Liver (tissue), 9 donors: Measurements from ENCODE around the gene ACVR2A. TPM values are rescaled to one million over a fixed set of nuclear protein-coding genes. Genes with fewer than 3 reads are reported as not detected.
A peak's percentile ranks its signal among the peaks of the same experiment; 100 is the strongest.

Source experiments
- DNase-seq: peaks from one replicate; pipeline ENCODE4 v3.0.0-alpha.2; 2017; ENCODE audit warnings: low spot score
- H3K27ac ChIP-seq, 2 donors: one replicate each; pipeline ENCODE4 v1.7.0; 2013; ENCODE audit warnings: inconsistent platforms in 2 of 2, low read length in 2 of 2, control low read depth in 1 of 2, low read depth in 1 of 2, mild to moderate bottlenecking in 1 of 2
- H3K27me3 ChIP-seq, 4 donors: one replicate each; pipeline versions ENCODE4 v1.6.1 to v1.7.0; 2013; ENCODE audit warnings: low read length in 3 of 4, inconsistent platforms in 1 of 4, mild to moderate bottlenecking in 1 of 4, moderate library complexity in 1 of 4; ENCODE audit not compliant: control insufficient read depth in 4 of 4, insufficient read depth in 4 of 4
- H3K36me3 ChIP-seq, 4 donors: one replicate each; pipeline versions ENCODE4 v1.6.1 to v1.7.0; 2013; ENCODE audit warnings: low read length in 3 of 4, mild to moderate bottlenecking in 3 of 4, low read depth in 1 of 4, moderate library complexity in 1 of 4; ENCODE audit not compliant: control insufficient read depth in 4 of 4, insufficient read depth in 3 of 4
- H3K4me1 ChIP-seq, 4 donors: one replicate each; pipeline versions ENCODE4 v1.6.1 to v1.7.0; 2013; ENCODE audit warnings: low read length in 3 of 4, mild to moderate bottlenecking in 3 of 4, moderate library complexity in 1 of 4; ENCODE audit not compliant: control insufficient read depth in 4 of 4, insufficient read depth in 4 of 4
- H3K4me3 ChIP-seq, 3 donors: one replicate each; pipeline versions ENCODE4 v1.6.1 to v1.7.0; 2013; ENCODE audit warnings: low read length in 3 of 3, control low read depth in 1 of 3, low read depth in 1 of 3, mild to moderate bottlenecking in 1 of 3
- H3K9ac ChIP-seq, 2 donors: one replicate each; pipeline ENCODE4 v1.7.0; 2013; ENCODE audit warnings: low read length in 2 of 2, mild to moderate bottlenecking in 2 of 2, moderate library complexity in 2 of 2, control low read depth in 1 of 2, low read depth in 1 of 2
- H3K9me3 ChIP-seq, 4 donors: one replicate each; pipeline versions ENCODE4 v1.6.1 to v1.7.0; 2013; ENCODE audit warnings: low read length in 3 of 4; ENCODE audit not compliant: control insufficient read depth in 4 of 4
- ATF3 ChIP-seq: IDR thresholded peaks from 2 replicates; pipeline ENCODE4 v1.6.1; 2016; ENCODE audit warnings: antibody characterized with exemption
- CTCF ChIP-seq: fragments of 150-350 bp; IDR thresholded peaks from 2 replicates; pipeline ENCODE4 v1.5.1; 2017; ENCODE audit warnings: improper control_type of control experiment, low read depth, low read length; ENCODE audit not compliant: missing input control
- EGR1 ChIP-seq, 2 donors: IDR thresholded peaks; 2 replicates each; pipeline ENCODE4 v1.6.1; 2016 to 2018; ENCODE audit warnings: antibody characterized with exemption in 2 of 2, low read depth in 2 of 2
- FOXA1 ChIP-seq: IDR thresholded peaks from 2 replicates; pipeline ENCODE4 v1.6.1; 2016; ENCODE audit warnings: antibody characterized with exemption
- FOXA2 ChIP-seq: IDR thresholded peaks from 2 replicates; pipeline ENCODE4 v1.6.1; 2016; ENCODE audit warnings: antibody characterized with exemption
- GABPA ChIP-seq, 2 donors: IDR thresholded peaks in 1 of 2; conservative IDR thresholded peaks in 1 of 2; 2 replicates each; pipeline ENCODE4 v1.6.1; 2016; ENCODE audit warnings: antibody characterized with exemption in 2 of 2, mild to moderate bottlenecking in 1 of 2, moderate library complexity in 1 of 2
- HNF4A ChIP-seq, 2 donors: conservative IDR thresholded peaks; 2 replicates each; pipeline ENCODE4 v1.6.1; 2016; ENCODE audit warnings: antibody characterized with exemption in 2 of 2, mild to moderate bottlenecking in 2 of 2
- HNF4G ChIP-seq: IDR thresholded peaks from 2 replicates; pipeline ENCODE4 v1.6.1; 2016; ENCODE audit warnings: antibody characterized with exemption
- JUND ChIP-seq, 2 donors: IDR thresholded peaks; 2 replicates each; pipeline ENCODE4 v1.6.1; 2016; ENCODE audit warnings: antibody characterized with exemption in 2 of 2
- MAX ChIP-seq: IDR thresholded peaks from 2 replicates; pipeline ENCODE4 v1.6.1; 2016; ENCODE audit warnings: antibody characterized with exemption
- NR2F2 ChIP-seq: IDR thresholded peaks from 2 replicates; pipeline ENCODE4 v1.6.1; 2016; ENCODE audit warnings: antibody characterized with exemption
- RAD21 ChIP-seq, 2 donors: IDR thresholded peaks; 2 replicates each; pipeline ENCODE4 v1.6.1; 2016; ENCODE audit warnings: antibody characterized with exemption in 2 of 2, mild to moderate bottlenecking in 2 of 2
- RXRA ChIP-seq, 2 donors: IDR thresholded peaks; 2 replicates each; pipeline ENCODE4 v1.6.1; 2017 to 2018; ENCODE audit warnings: antibody characterized with exemption in 2 of 2, mild to moderate bottlenecking in 1 of 2
- SP1 ChIP-seq: IDR thresholded peaks from 2 replicates; pipeline ENCODE4 v1.6.1; 2018; ENCODE audit warnings: antibody characterized with exemption, mild to moderate bottlenecking
- YY1 ChIP-seq: IDR thresholded peaks from 2 replicates; pipeline ENCODE4 v1.6.1; 2016; ENCODE audit warnings: antibody characterized with exemption, mild to moderate bottlenecking
- WGBS: extraction: QIAGEN DNeasy Blood & Tissue Kit; methylation state at CpG from one replicate; pipeline ENCODE4 v1.1.7; 2013; 5-methylcytosine and 5-hydroxymethylcytosine counted together
- polyA plus RNA-seq, 2 donors: library from polyadenylated mRNA; stranded (reverse) in 1 of 2; unstranded in 1 of 2; fragments of 200-250 nt in 1 of 2; fragments of >200 nt in 1 of 2; fragmentation: Nextera tagmentation in 1 of 2; extraction: Ambion mirVana in 1 of 2; gene quantifications; one replicate each; pipeline versions ENCODE4 v1.2.1 to v1.2.3, GENCODE V29; 2013 to 2015
- total RNA-seq, 2 donors: library from RNA; depleted of rRNA; stranded (reverse); fragments of >200 nt; gene quantifications; one replicate each; pipeline ENCODE4 v1.2.3, GENCODE V29; 2014
- TF ChIP-seq, protein P1 (sequence below): IDR thresholded peaks from 2 replicates; pipeline ENCODE4 v1.6.1; 2016; ENCODE audit warnings: antibody characterized with exemption, mild to moderate bottlenecking
- donor health status: healthy.
- donor health status: healthy.
- donor health status: healthy.
- donor health status: healthy.
- donor health status: healthy.

The ACVR2A gene
- total and polyA plus RNA-seq, 4 donors, result 2.2 to 9.5 (median 6.3) TPM

GRCh38 chr2:147851244-147851930 lies 6.6 kb downstream of the ACVR2A start:
- Histone ChIP-seq H3K36me3 (no peaks in the 10 kb centered on the region), H3K9ac (no peak overlapping the region), H3K4me1 (peaks cover 0 to 32% (median 8%) of the 10 kb centered on the region in 4 donors), H3K9me3 (no peaks in the 10 kb centered on the region), H3K27ac (no peak overlapping the region), H3K27me3 (no peaks in the 10 kb centered on the region), H3K4me3 (no peak overlapping the region)
- 43% methylated on average over 1 of the region's 1 CpG for WGBS
- no peak for DNase-seq
- TF ChIP-seq HNF4A (conservative IDR thresholded peaks at IDR 0.05) (peak in 1 of 2 donors; percentile 11), FOXA2 (no peak), RXRA (IDR thresholded peaks at IDR 0.05) (peak in 1 of 2 donors; percentile 12)

DNA sequence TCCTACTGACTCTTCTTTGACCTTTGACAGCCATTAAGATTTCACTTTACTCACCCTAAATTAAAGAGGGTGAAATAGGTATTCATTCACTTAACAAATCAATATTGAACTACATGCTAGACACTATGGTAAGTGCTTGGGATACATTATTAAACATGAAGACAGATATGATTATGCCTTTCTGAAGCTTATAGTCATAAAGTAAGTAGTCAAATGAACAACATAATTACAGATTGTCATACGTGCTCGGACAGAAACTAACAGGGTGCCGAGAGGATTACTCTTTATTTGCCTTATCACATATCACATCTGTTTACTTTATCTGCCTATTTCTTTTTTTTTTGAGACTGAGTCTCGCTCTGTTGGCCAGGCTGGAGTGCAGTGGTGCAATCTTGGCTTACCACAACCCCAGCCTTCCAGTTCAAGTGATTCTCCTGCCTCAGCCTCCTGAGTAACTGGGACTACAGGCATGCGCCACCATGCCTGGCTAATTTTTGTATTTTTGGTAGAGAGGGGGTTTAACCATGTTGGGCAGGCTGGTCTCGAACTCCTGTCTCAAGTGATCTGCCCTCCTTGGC lies 9.8 kb downstream of the ACVR2A start:
- no peak overlapping the region for H3K9ac ChIP-seq
- TF ChIP-seq ATF3 (no peak), HNF4G (no peak), RXRA (IDR thresholded peaks at IDR 0.05) (no peak), EGR1 (IDR thresholded peaks at IDR 0.05; ENCODE audit: low read depth in 2 of 2) (no peak)
- TF ChIP-seq, protein P1, sequence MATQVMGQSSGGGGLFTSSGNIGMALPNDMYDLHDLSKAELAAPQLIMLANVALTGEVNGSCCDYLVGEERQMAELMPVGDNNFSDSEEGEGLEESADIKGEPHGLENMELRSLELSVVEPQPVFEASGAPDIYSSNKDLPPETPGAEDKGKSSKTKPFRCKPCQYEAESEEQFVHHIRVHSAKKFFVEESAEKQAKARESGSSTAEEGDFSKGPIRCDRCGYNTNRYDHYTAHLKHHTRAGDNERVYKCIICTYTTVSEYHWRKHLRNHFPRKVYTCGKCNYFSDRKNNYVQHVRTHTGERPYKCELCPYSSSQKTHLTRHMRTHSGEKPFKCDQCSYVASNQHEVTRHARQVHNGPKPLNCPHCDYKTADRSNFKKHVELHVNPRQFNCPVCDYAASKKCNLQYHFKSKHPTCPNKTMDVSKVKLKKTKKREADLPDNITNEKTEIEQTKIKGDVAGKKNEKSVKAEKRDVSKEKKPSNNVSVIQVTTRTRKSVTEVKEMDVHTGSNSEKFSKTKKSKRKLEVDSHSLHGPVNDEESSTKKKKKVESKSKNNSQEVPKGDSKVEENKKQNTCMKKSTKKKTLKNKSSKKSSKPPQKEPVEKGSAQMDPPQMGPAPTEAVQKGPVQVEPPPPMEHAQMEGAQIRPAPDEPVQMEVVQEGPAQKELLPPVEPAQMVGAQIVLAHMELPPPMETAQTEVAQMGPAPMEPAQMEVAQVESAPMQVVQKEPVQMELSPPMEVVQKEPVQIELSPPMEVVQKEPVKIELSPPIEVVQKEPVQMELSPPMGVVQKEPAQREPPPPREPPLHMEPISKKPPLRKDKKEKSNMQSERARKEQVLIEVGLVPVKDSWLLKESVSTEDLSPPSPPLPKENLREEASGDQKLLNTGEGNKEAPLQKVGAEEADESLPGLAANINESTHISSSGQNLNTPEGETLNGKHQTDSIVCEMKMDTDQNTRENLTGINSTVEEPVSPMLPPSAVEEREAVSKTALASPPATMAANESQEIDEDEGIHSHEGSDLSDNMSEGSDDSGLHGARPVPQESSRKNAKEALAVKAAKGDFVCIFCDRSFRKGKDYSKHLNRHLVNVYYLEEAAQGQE, result no peak
- 75% methylated on average over 6 of the region's 6 CpGs for WGBS

DNA sequence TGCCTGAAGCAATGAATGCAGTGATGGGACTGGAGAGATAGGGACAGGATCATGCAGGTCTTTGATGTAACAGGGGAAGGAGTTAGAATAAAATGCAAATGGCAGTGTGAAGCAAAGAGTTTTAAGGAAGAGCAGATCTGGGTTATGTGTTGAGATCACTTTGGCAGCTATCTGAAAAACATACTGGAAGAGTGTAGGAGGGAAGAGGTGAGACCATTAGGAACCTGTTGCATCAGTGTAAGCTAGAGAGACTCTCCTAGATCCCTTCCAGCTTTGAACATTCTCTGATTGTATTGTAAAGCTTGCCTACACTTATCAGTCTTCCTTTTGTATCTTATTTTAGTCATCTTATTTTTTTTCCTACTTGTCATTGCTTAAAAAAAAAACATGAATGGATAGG lies 10.5 kb downstream of the ACVR2A start:
- H3K4me3 ChIP-seq, result no peak overlapping the region
- no peak overlapping the region for H3K9ac ChIP-seq
- peaks cover 3 to 21% (median 8%) of the 10 kb centered on the region in 4 donors for H3K4me1 ChIP-seq
- H3K27ac ChIP-seq, result no peak overlapping the region
- TF ChIP-seq FOXA2 (no peak), NR2F2 (no peak), FOXA1 (no peak), RAD21 (IDR thresholded peaks at IDR 0.05) (no peak), CTCF (no peak), HNF4A (conservative IDR thresholded peaks at IDR 0.05) (no peak), EGR1 (IDR thresholded peaks at IDR 0.05; ENCODE audit: low read depth in 2 of 2) (no peak), HNF4G (no peak), SP1 (no peak), GABPA (IDR thresholded peaks at IDR 0.05 in 1 of 2, conservative IDR thresholded peaks at IDR 0.05 in 1 of 2) (no peak), YY1 (no peak), ATF3 (no peak), JUND (IDR thresholded peaks at IDR 0.05) (no peak), MAX (no peak), RXRA (IDR thresholded peaks at IDR 0.05) (no peak)
- no peaks in the 10 kb centered on the region for H3K36me3 ChIP-seq
- no peak for DNase-seq
- H3K9me3 ChIP-seq, result no peaks in the 10 kb centered on the region
- H3K27me3 ChIP-seq, result no peaks in the 10 kb centered on the region

More for the DNA sequence above, 9.8 kb downstream of the ACVR2A start:
- Histone ChIP-seq H3K27ac (no peak overlapping the region), H3K4me1 (peaks cover 3 to 21% (median 7%) of the 10 kb centered on the region in 4 donors), H3K9me3 (no peaks in the 10 kb centered on the region), H3K36me3 (no peaks in the 10 kb centered on the region), H3K27me3 (no peaks in the 10 kb centered on the region), H3K4me3 (no peak overlapping the region)
- DNase-seq, result no peak
